Peyer's patch (tissue), 4 donors: ENCODE measurements around the gene TUT1. TPM values are rescaled to one million over a fixed set of nuclear protein-coding genes. Genes with fewer than 3 reads are reported as not detected.
A peak's percentile ranks its signal among the peaks of the same experiment; 100 is the strongest.

ENCODE experiments used
- DNase-seq, 3 donors: peaks; one replicate each; pipeline ENCODE4 v3.0.0-alpha.2; 2017 to 2019
- H3K27ac ChIP-seq, 4 donors: fragments of 200-600 bp; sonication (generic); one replicate each; pipeline ENCODE4 v1.5.1; 2016 to 2019
- H3K27me3 ChIP-seq, 2 donors: fragments of 200-600 bp; sonication (generic); one replicate each; pipeline ENCODE4 v1.5.1; 2019
- H3K36me3 ChIP-seq, 3 donors: fragments of 200-600 bp; sonication (generic); one replicate each; pipeline ENCODE4 v1.5.1; 2016 to 2019
- H3K4me1 ChIP-seq, 4 donors: fragments of 200-600 bp; sonication (generic); one replicate each; pipeline ENCODE4 v1.5.1; 2016 to 2019
- H3K4me3 ChIP-seq, 4 donors: fragments of 200-600 bp; sonication (generic); 1 replicate in 3 of 4; 2 replicates in 1 of 4; pipeline ENCODE4 v1.5.1; 2016 to 2019; ENCODE audit warnings: mild to moderate bottlenecking in 1 of 4
- H3K9me3 ChIP-seq, 4 donors: fragments of 200-600 bp; sonication (generic); one replicate each; pipeline ENCODE4 v1.5.1; 2016 to 2019; ENCODE audit warnings: mild to moderate bottlenecking in 1 of 4
- POLR2A ChIP-seq, 2 donors: fragments of 450-650 bp; IDR thresholded peaks; one replicate each; pipeline ENCODE4 v1.5.1; 2017; ENCODE audit warnings: antibody characterized with exemption in 2 of 2, mild to moderate bottlenecking in 2 of 2, moderate library complexity in 2 of 2
- total RNA-seq, 4 donors: library from RNA; depleted of rRNA; stranded (reverse); fragments of >200 nt; gene quantifications; one replicate each; pipeline ENCODE4 v1.1.0, GENCODE V29; 2016
- TF ChIP-seq, protein P1 (sequence below), 6 experiments: fragments of 450-650 bp in 4 of 6; fragments of 200-600 bp in 2 of 6; sonication (generic) in 1 of 6; IDR thresholded peaks; one replicate each; pipeline ENCODE4 v1.5.1; 2017 to 2019; ENCODE audit warnings: antibody characterized with exemption in 6 of 6, mild to moderate bottlenecking in 3 of 6, moderate library complexity in 1 of 6

TUT1 gene
- total RNA-seq, 4 donors from 2014 or later, result 5.0 to 29.4 (median 17.5) TPM

DNA sequence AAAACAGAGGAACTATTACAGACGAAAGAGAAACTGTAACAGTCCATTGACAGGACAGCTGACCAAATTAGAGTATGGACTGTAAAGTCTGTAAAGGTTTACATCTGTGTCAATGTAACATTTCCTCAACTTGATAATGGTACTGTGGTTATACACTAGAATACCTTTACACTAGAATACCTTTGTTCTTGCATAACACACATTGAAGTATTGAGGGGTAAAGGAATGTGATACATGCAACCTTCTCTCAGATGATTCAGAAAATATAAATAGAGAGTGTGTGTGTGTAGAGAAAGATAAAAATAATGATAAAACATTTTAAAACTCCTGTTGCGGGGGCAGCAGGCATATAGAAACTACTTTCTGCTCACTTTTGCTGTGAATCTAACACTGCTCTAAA, 12.1 kb downstream of the TUT1 start:
- Histone ChIP-seq H3K27me3 (no peaks in the 10 kb centered on the region), H3K4me3 (no peak overlapping the region), H3K9me3 (no peaks in the 10 kb centered on the region), H3K4me1 (peaks cover 0 to 16% (median 2%) of the 10 kb centered on the region in 4 donors), H3K36me3 (peaks cover 0 to 54% (median 0%) of the 10 kb centered on the region in 3 donors), H3K27ac (no peak overlapping the region)
- no peak for TF ChIP-seq POLR2A (IDR thresholded peaks at IDR 0.05)
- TF ChIP-seq, protein P1, sequence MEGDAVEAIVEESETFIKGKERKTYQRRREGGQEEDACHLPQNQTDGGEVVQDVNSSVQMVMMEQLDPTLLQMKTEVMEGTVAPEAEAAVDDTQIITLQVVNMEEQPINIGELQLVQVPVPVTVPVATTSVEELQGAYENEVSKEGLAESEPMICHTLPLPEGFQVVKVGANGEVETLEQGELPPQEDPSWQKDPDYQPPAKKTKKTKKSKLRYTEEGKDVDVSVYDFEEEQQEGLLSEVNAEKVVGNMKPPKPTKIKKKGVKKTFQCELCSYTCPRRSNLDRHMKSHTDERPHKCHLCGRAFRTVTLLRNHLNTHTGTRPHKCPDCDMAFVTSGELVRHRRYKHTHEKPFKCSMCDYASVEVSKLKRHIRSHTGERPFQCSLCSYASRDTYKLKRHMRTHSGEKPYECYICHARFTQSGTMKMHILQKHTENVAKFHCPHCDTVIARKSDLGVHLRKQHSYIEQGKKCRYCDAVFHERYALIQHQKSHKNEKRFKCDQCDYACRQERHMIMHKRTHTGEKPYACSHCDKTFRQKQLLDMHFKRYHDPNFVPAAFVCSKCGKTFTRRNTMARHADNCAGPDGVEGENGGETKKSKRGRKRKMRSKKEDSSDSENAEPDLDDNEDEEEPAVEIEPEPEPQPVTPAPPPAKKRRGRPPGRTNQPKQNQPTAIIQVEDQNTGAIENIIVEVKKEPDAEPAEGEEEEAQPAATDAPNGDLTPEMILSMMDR (IDR thresholded peaks at IDR 0.05), result no peak
- DNase-seq, result no peak

DNA sequence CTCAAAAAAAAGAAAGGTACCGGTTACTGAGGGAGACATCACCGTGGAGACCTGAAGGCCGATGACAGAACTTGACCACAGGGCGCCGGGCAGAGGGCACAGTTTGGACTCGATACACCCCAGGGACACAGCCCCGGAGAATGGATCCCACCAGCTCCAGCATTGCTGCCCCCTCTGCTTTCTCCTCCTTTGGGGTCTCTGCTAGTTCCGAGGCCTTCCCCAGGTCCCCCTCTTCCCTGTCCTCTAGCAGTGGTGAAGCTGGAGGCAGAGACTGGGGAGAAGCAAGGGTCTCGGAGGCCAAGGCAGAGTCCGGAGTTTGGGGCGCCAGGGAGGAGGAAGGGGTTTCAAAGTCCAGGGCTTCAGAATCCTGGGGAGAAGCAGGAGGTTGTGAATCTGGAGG, 12.8 kb downstream of the TUT1 start:
- no peak overlapping the region for H3K27ac ChIP-seq
- no peaks in the 10 kb centered on the region for H3K9me3 ChIP-seq
- H3K4me3 ChIP-seq, result no peak overlapping the region
- H3K4me1 ChIP-seq, result peaks cover 0 to 16% (median 2%) of the 10 kb centered on the region in 4 donors
- DNase-seq, result peak in 1 of 3 donors; percentile 37
- H3K27me3 ChIP-seq, result no peaks in the 10 kb centered on the region
- TF ChIP-seq, protein P1 (IDR thresholded peaks at IDR 0.05), result no peak
- no peak for TF ChIP-seq POLR2A (IDR thresholded peaks at IDR 0.05)
- peaks cover 0 to 49% (median 0%) of the 10 kb centered on the region in 3 donors for H3K36me3 ChIP-seq

DNA sequence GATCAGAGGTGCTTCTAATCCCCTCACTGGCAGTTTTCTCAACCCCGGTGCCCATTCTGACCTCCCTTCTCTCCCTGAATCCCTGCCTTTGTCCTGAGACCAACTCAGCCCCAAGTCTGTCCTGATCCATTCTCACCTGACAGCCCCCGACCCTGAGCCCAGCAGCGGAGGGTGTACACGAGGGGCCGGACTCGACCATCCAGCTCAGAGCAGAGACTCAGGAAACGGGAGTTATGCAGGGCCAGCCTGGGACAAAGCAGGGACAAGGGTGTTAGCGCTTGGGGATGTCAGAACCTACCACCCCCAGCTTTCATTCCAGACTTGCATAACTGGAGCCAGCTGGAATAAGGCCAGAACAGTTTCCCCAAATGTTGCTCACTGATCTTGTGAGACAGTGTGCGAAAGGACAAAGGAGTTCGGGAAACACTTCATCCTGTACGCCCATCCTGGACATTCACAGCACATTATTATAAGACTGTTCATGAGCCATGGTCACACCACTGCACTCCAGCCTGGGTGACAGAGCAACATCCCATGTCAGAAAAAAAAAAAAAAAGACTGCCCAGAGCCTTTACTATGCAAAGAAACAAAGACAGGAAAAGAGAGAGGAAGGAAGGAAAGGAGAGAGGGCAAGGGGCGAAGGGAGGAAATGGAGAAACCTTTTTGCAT, 14.1 kb downstream of the TUT1 start:
- H3K4me3 ChIP-seq, result no peak overlapping the region
- peak in 1 of 3 donors; percentile 43 for DNase-seq
- H3K27me3 ChIP-seq, result no peaks in the 10 kb centered on the region
- peaks cover 0 to 47% (median 0%) of the 10 kb centered on the region in 3 donors for H3K36me3 ChIP-seq
- H3K4me1 ChIP-seq, result peaks cover 0 to 22% (median 3%) of the 10 kb centered on the region in 4 donors
- H3K9me3 ChIP-seq, result no peaks in the 10 kb centered on the region
- H3K27ac ChIP-seq, result peak overlapping the region in 2 of 4 donors; percentile 47 to 62
- TF ChIP-seq, protein P1 (IDR thresholded peaks at IDR 0.05), result no peak
- no peak for TF ChIP-seq POLR2A (IDR thresholded peaks at IDR 0.05)

DNA sequence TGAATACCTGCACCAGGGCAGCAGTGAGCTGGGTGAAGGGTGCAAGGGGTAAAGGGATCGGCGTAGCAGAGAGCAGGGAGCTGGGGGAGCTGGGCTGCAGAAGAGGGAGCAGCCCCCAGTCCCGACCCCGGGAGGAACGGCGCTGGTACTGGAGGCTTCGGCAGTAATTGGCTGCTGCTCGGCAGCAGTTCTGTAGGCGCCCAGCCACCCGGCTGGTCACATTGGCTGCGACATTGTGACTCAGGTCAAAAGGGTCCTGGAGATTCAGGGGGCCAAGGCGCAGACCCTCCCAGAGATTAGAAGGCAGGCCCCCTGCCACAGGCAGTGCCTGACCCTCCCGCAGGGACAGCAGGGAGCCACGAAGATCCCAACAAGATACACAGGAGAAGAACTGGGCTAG, 15.5 kb downstream of the TUT1 start:
- H3K27ac ChIP-seq, result no peak overlapping the region
- peak in 1 of 3 donors; percentile 40 for DNase-seq
- H3K36me3 ChIP-seq, result peaks cover 0 to 46% (median 0%) of the 10 kb centered on the region in 3 donors
- H3K27me3 ChIP-seq, result no peaks in the 10 kb centered on the region
- no peaks in the 10 kb centered on the region for H3K9me3 ChIP-seq
- peaks cover 0 to 27% (median 3%) of the 10 kb centered on the region in 4 donors for H3K4me1 ChIP-seq
- TF ChIP-seq, protein P1 (IDR thresholded peaks at IDR 0.05), result no peak
- TF ChIP-seq POLR2A (IDR thresholded peaks at IDR 0.05), result no peak
- peak overlapping the region in 1 of 4 donors; percentile 83 for H3K4me3 ChIP-seq

DNA sequence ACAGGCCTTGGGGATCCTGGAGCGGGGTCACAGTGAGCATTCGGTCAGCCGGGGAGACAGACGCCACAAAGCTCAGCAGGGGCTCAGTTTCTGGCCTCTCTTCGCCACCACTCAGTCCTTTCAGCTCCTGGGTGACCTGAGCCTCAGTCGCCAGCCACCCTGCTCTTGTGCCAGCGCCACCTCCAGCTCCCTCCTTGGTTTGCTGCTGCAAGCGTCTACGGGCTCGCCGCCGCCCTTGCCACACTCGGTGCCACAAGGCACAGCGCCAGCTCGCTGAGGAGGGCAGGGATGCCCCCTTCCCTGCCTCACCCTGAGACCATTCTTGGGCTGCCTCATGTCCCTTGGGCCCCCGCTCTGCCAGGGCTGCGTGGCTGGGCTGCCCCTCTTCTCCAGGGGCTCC, 16.2 kb downstream of the TUT1 start:
- Histone ChIP-seq H3K36me3 (peaks cover 0 to 48% (median 0%) of the 10 kb centered on the region in 3 donors), H3K4me3 (peak overlapping the region; percentile 61 to 83 (median 68)), H3K27me3 (no peaks in the 10 kb centered on the region), H3K9me3 (no peaks in the 10 kb centered on the region), H3K27ac (peak overlapping the region in 3 of 4 donors; percentile 81 to 93 (median 89)), H3K4me1 (peaks cover 0 to 27% (median 3%) of the 10 kb centered on the region in 4 donors)
- DNase-seq, result peak in 2 of 3 donors; percentile 61 to 69
- TF ChIP-seq, protein P1 (IDR thresholded peaks at IDR 0.05), result no peak
- TF ChIP-seq POLR2A (IDR thresholded peaks at IDR 0.05), result no peak
